ENCODE data around the gene CCDC154.

The CCDC154 gene

GRCh38 chr16:1436731-1437355 lies 7.5 kb downstream of the CCDC154 start:
- DNase-seq (ENCODE audit: low read depth), result no peak

DNA sequence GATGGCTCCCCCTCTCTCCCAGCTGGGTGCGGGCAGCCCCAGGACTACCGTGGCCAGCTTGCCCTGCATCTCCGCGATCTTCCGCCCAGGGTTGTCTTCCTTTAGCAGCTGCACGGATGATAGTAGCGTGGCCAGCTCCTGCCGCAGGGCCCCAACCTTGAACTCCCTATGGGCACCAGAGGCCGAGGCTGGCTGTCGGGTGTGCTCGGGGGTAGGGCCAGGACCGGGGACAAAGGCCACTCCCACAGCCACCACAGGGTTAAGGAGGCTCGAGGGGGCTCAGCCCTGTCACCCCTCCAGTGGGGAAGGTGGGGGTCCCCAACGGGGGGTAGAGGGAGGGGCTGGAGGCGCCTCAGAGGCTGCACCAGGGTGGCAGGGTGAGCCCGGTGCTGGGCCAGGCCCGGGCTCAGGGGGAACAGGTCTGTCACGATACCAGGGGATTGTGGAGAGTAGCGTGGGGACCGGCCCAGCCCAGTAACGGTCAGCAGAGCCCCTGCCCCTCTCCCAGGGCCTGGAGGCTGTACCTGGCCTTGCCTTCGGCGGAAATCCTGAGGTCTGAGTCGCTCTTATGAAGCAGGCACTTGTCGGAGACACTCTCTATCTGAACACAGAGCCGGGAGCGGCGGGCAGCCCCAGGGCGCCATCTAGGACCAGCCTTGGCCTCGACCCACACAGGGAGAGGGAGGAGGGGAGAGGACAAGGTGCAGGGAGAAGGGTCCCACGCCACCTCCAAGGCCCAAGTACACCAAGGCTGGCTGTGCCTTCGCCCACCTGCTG lies 8.2 kb downstream of the CCDC154 start:
- DNase-seq (ENCODE audit: low read depth), result no peak

DNA sequence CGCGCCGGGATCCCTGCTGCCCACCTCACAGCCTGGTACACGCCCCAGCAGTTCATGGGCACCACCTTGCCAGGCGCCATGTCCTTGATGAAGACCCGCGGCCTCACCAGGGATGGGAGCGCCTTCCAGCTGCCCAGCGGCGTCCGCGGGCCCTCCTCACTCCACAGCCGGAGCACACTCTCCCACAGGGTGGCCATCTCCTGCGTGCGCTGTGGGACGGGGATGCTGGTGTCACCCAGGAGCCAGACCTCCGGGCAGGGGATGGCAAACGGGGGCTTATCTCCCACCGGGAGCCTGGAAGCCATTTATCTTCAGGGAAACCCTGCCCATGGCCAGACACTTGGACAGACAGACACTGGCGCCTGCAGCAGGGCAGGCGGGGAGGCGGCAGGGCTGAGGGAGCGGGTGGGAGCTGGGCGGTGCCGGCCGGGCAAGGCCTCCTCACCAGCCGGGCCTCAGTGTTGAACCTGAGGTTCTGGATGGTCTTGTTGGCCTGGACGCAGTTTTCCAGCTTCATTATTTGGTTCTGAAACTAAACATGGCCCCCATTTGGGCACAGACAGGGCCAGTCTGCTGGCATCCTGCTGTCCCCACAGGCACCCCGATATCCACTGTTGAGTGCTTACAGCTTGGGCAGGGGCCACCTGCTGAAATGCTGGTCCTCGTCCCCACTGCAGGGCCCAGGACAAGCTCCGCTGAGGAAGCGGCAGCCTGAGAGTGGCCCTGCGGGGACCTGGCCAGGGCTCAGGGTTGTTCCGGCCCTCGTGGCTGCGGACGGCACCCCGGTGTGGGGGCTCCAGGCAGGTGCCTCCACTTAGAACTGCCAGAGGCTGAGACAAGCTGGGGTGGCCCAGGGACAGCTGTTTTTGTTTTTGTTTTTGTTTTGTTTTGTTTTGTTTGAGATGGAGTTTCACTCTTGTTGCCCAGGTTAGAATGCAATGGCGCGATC lies 9.4 kb downstream of the CCDC154 start:
- no peak for DNase-seq (ENCODE audit: low read depth)

DNA sequence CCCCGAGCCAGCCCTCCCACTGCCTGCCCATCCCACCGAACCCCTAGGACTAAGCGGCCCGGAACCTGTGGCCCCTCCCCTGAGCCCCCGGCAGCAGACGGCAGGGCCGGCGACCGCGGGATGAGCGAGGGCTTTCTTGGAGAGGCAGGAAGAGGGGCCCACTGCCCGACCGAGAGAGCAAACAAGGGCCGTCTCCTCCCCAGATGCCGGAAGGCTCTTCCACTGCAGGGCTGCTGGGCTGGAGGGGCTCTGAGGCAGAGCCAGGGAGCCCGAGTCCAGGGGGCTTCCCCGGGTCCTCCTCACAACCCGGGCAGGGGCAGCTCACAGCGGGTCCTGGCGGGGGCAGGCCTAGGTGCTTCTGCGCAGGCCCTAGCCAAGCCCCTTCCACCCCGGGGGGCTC lies 10.6 kb downstream of the CCDC154 start:
- DNase-seq (ENCODE audit: low read depth), result no peak

DNA sequence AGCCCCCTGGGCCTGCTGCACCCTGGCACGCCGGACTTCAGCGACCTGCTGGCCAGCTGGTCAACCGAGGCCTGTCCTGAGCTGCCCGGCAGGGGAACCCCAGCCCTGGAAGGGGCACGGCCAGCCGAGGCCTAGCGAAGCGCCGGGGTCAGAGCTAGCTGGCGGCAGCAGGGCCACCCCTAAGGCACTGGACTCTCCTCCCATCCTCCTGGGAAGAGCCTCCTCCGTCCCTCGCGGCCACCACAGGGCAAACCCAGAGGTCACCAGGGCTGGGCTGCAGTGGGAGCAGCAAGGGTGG lies 11.1 kb downstream of the CCDC154 start:
- DNase-seq (ENCODE audit: low read depth), result no peak

- no peak for DNase-seq (ENCODE audit: low read depth)
Observed at GRCh38 chr16:1432388-1433262, 11.7 kb downstream of the CCDC154 start.

GRCh38 chr16:1431497-1432270 lies 12.7 kb downstream of the CCDC154 start:
- DNase-seq (ENCODE audit: low read depth), result no peak

GRCh38 chr16:1430759-1431496 lies 13.4 kb downstream of the CCDC154 start, which contains the start of gene PERCC1:
Gene PERCC1, plus strand, starts transcription at chr16:1431078. Its CDS starts 1,516 bp downstream, at chr16:1432594.
- no peak for DNase-seq (ENCODE audit: low read depth)

GRCh38 chr16:1430214-1430758 lies 14.1 kb downstream of the CCDC154 start:
- DNase-seq (ENCODE audit: low read depth), result no peak

GRCh38 chr16:1429631-1430030 lies 14.7 kb downstream of the CCDC154 start:
- DNase-seq (ENCODE audit: low read depth), result no peak

DNA sequence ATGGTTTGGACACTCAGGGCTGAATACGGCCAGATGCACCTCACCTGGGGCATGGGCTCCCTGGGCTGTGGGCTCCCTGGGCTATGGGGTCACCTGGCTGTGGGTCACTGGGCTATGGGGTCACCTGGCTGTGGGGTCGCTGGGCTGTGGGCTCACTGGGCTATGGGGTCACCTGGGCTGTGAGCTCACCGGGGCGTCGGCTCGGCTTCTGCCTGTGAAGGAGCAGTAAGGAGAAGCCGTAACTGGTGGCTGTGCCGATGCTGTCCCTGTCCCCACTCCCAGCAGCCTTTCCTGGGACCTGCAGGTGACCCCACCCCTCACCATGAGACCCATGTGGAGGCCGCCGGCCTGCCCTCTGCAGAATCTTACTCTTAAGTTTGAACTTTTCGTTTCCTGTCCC lies 15.3 kb downstream of the CCDC154 start:
- no peak for DNase-seq (ENCODE audit: low read depth)

DNA sequence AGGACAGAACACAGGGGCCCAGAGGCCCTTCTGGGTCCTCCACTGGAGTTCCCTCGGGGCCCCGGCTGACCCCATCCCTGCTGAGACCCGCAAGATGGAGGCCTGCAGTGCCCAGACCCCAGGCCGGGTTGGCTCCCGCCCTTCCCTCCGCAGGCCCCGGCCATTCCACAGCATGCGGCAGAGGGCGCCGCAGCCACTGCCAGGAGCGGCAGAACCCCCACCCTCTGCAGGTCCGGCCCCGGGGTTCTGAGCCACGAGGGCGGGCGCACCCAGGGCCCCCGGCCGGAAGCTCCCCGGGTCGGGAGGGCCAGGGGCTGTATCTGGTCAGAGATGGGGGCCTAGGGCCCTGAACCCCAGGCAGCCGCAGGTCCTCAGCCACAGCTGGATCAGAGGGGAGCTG lies 15.8 kb downstream of the CCDC154 start:
- DNase-seq (ENCODE audit: low read depth), result no peak

DNA sequence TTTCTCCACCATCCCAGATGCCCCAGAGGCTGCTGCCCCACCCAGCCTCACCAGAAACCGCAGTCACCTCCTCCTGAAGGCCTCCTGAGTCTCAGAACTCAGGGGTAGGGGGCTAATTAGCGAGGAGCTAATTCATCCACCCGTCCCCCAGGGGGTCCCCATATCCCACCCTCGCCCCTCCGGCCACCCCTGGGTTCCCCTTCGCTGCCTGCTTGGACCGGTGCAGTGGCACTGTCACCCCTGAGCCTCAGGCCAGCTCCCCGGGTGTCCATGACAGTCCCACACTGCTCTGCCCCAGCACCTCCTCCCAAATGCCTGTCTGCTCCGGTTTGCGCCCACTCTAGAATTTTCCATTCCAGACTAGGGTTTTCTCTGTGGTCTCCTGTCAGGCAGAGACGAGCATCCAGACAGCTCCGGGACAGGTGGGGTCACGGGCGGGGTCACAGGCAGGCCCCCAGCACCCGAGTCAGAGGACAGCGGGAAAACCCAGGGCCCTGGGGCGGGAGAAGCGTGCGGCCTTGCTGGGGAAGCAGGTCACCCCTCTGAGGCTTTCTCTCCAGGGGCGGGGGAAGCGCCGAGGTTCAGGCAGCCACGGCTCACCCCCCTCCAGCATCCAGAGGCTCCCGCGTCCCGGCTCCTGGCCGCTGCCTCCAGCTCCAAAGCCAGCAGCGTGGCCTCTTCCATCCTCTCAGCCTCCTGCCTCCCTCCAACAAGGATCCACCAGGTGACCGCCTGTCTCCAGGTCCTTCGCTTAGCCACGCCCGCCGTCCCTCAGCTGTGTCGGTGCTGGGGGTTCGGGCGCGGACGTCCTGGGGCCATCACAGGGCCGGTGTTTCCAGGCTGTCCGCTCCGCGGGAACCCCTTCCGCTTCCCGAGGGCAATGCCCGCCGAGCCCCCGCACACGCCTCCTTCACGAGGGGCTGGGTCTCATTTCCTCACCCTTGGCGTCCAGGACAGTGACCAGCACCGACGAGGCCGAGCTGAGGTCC lies 16.6 kb downstream of the CCDC154 start:
- no peak for DNase-seq (ENCODE audit: low read depth)

- DNase-seq (ENCODE audit: low read depth), result no peak
Observed at GRCh38 chr16:1426734-1427471, 17.5 kb downstream of the CCDC154 start.

DNA sequence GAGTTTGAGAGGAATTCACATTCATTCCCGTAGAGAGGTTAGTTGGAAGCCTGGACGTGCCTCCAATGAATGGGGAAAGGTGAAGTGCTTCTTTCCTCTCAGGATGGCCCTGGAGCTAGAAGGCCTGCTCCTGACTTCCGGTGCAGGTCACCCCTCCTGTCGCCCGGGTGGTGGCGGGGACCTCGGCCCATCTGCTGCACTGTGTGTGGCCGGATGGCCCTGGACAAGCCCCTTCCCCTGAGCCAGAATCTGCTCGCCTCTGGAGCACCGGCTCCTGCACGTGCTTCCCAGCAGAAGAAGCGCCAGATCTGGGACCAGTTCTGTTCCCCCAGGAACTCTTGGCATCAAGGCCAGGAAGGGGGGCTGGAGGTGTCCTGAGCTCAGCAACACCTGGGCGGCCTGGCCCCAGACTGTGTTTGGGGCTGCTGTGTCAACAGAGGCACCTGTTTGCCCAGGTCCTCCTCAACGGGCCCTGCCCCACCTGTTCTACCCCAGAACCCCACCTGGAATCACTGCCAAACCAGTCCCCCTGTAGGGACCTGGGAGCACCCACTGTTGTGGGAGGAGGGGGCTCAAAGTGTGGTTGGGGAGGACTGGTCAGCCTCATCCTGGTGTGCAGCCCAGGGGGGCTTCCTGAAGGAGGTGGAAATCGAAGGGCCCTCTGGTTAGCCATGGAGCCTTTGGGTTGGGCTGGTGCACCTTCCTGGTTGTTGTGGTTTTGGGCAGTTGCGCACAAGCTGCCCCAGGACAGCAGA lies 18.6 kb downstream of the CCDC154 start:
- DNase-seq (ENCODE audit: low read depth), result no peak

GRCh38 chr16:1424028-1424427 lies 20.3 kb downstream of the CCDC154 start:
- DNase-seq (ENCODE audit: low read depth), result no peak

DNA sequence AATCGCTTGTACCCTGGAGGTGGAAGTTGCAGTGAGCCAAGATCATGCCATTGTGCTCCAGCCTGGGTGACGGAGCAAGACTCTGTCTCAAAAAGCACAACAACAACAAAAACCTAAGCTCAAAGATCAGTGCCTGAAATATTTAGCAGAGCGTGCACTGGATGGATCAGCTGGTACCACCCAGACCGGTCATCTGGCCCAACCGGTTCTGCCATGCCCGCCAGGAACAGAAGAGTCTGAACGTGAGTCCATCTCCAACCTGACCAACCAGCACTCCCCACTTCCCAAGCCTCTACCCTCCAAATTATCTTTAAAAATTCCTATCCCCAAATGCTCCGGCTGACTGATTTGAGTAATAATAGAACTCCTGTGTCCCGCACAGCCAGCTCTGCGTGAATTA lies 22.3 kb downstream of the CCDC154 start:
- DNase-seq (ENCODE audit: low read depth), result no peak

All from EH (cell line).